ENCODE results near the gene TK2.

DNA sequence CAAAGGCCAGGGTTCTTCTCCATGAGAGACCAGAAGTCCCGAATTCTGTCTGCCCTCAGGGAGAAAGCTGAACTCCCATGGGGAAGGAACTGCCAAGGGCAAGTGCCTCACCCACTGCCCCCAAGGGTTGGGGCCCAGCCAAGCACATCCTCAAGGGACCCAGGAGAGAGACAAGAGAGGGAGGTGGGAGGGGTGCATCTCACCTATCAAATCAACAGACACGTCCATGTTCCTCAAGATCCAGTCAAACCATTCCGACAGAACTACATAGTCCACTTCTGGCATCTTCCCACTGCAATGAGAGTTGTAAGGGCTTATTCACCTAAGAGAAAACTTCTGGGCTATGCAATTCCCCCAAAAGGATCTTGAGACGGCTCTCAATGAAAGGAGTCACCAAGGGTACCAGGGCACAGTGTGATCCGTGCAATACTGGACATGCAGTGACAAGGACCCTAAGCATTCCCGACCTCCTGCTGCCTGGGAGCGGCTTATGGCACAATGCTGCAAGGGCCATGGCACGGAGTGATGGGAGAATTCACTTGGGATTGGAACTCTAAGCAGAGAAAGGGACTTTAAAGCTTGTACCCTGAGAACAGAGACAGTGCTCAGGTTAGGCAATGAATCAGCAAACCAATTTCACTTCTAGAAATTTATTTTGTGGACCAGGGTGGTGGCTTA, 32.2 kb downstream of the TK2 start:
- no peak for TF ChIP-seq CTCF (IDR thresholded peaks at IDR 0.05; ENCODE audit: low read depth, low read length)
- no peak for TF ChIP-seq POLR2A (IDR thresholded peaks at IDR 0.05; ENCODE audit: extremely low read depth, insufficient read length)
- no peak for TF ChIP-seq MAX (IDR thresholded peaks at IDR 0.05; ENCODE audit: low read depth, low read length)
- no peak for TF ChIP-seq MYC (IDR thresholded peaks at IDR 0.05; ENCODE audit: low read depth, low read length)

Measured in NB4 (cell line).